CD4-positive, alpha-beta T cell (primary cell): Measurements from ENCODE around the gene CDH4. TPM values are rescaled to one million over a fixed set of nuclear protein-coding genes. Genes with fewer than 3 reads are reported as not detected.

Source experiments
- ATAC-seq: fragments of 200-7000 bp; cut with Tn5 transposase; one replicate; pipeline ENCODE4 v1.10.0; 2022; ENCODE audit warnings: mild to moderate bottlenecking; ENCODE audit not compliant: poor library complexity
- CTCF ChIA-PET: fragments of 350-600 bp; sonication (Branson Sonifier 250); formaldehyde crosslinking; loops from one replicate; lab custom pipeline; 2021; ENCODE audit warnings: antibody characterized with exemption, inconsistent platforms; lab: Charles Lee
- POLR2A ChIA-PET: fragments of 350-600 bp; sonication (Branson Sonifier 250); formaldehyde crosslinking; loops from one replicate; lab custom pipeline; 2021; ENCODE audit warnings: antibody characterized with exemption, inconsistent platforms; lab: Charles Lee
- DNase-seq, 14 experiments: peaks; one replicate each; pipeline ENCODE4 v3.0.0-alpha.2; 2013 to 2020; ENCODE audit warnings: mixed read lengths in 2 of 14
- H3K27ac ChIP-seq, 2 donors: one replicate each; pipeline versions ENCODE4 v1.5.1 to v1.7.0; 2013; ENCODE audit warnings: low read length in 2 of 2, low read depth in 1 of 2, mild to moderate bottlenecking in 1 of 2
- H3K27me3 ChIP-seq, 2 experiments: 1 replicate in 1 of 2; 2 replicates in 1 of 2; pipeline versions ENCODE4 v1.6.1 to v1.7.0; 2013; ENCODE audit warnings: low read length in 2 of 2, control low read depth in 1 of 2, mild to moderate bottlenecking in 1 of 2, moderate library complexity in 1 of 2; ENCODE audit not compliant: insufficient read depth in 2 of 2, control insufficient read depth in 1 of 2
- H3K36me3 ChIP-seq: one replicate; pipeline ENCODE4 v1.6.1; 2013; ENCODE audit warnings: low read length, control low read depth; ENCODE audit not compliant: insufficient read depth
- H3K4me1 ChIP-seq: one replicate; pipeline ENCODE4 v1.6.1; 2013; ENCODE audit warnings: low read length, control low read depth; ENCODE audit not compliant: insufficient read depth
- H3K4me3 ChIP-seq: one replicate; pipeline ENCODE4 v1.5.1; 2013; ENCODE audit warnings: mild to moderate bottlenecking, low read length, moderate library complexity
- H3K9me3 ChIP-seq, 2 experiments: 1 replicate in 1 of 2; 2 replicates in 1 of 2; pipeline versions ENCODE4 v1.6.1 to v1.7.0; 2013; ENCODE audit warnings: low read length in 2 of 2, mild to moderate bottlenecking in 2 of 2, control low read depth in 1 of 2, moderate library complexity in 1 of 2; ENCODE audit not compliant: control insufficient read depth in 1 of 2, insufficient read depth in 1 of 2
- H3K27ac Mint-ChIP-seq: one replicate; pipeline ENCODE4 v1.8.0; 2020; ENCODE audit warnings: mixed read lengths
- H3K27me3 Mint-ChIP-seq: one replicate; pipeline ENCODE4 v1.8.0; 2021; ENCODE audit warnings: mixed read lengths
- H3K36me3 Mint-ChIP-seq: one replicate; pipeline ENCODE4 v1.8.0; 2021; ENCODE audit warnings: low read depth, mixed read lengths
- H3K4me1 Mint-ChIP-seq: one replicate; pipeline ENCODE4 v1.8.0; 2021; ENCODE audit warnings: low read depth, mixed read lengths
- H3K4me3 Mint-ChIP-seq: one replicate; pipeline ENCODE4 v1.8.0; 2020; ENCODE audit warnings: mild to moderate bottlenecking, mixed read lengths
- H3K9me3 Mint-ChIP-seq: one replicate; pipeline ENCODE4 v1.8.0; 2020; ENCODE audit warnings: mixed read lengths
- CTCF ChIP-seq: fragments of 200-600 bp; IDR thresholded peaks from one replicate; pipeline ENCODE4 v1.8.0; 2022; ENCODE audit warnings: antibody characterized with exemption, mild to moderate bottlenecking
- intact Hi-C, 2 experiments: fragments of 100-400 bp; cut with DNase I in 1 of 2; cut with micrococcal nuclease in 1 of 2; formaldehyde crosslinking; loops; one replicate each; pipeline versions ENCODE4 v1.15.1 to v1.9.0; 2023 to 2025; cut with DNase I, micrococcal nuclease
- total RNA-seq, 174 experiments: library from RNA in 2 of 174; stranded (reverse) in 2 of 174; gene quantifications; one replicate each; pipeline ENCODE4 v1.2.3 and lab custom pipeline; 2021 to 2026

The CDH4 gene
- total RNA-seq, 2 experiments from 2014 or later: 0.11 TPM

GRCh38 chr20:61449916-61450315 lies 197.9 kb downstream of the CDH4 start:
- H3K4me3 Mint-ChIP-seq: no peak overlapping the region

GRCh38 chr20:61450549-61450948 lies 198.5 kb downstream of the CDH4 start:
- no peak overlapping the region for H3K4me3 Mint-ChIP-seq
- no peaks in the 10 kb centered on the region for H3K4me1 ChIP-seq
- no peak overlapping the region for H3K27ac Mint-ChIP-seq
- DNase-seq: no peak
- H3K27ac ChIP-seq: no peak overlapping the region
- intact Hi-C loops: no loop called here
- peaks cover 0 to 20% of the 10 kb centered on the region in 2 experiments for H3K9me3 ChIP-seq
- no peak overlapping the region for H3K4me3 ChIP-seq
- no peaks in the 10 kb centered on the region for H3K27me3 Mint-ChIP-seq
- no peaks in the 10 kb centered on the region for H3K9me3 Mint-ChIP-seq
- no peaks in the 10 kb centered on the region for H3K36me3 ChIP-seq
- ChIA-PET POLR2A (no interaction called here), CTCF (no interaction called here)
- no peaks in the 10 kb centered on the region for H3K36me3 Mint-ChIP-seq
- H3K4me1 Mint-ChIP-seq: no peaks in the 10 kb centered on the region
- no peak for TF ChIP-seq CTCF
- no peak for ATAC-seq
- no peaks in the 10 kb centered on the region for H3K27me3 ChIP-seq

More at GRCh38 chr20:61449916-61450315, 197.9 kb downstream of the CDH4 start:
- ChIA-PET CTCF (no interaction called here), POLR2A (no interaction called here)
- no peak overlapping the region for H3K4me3 ChIP-seq
- H3K9me3 ChIP-seq: peaks cover 0 to 24% of the 10 kb centered on the region in 2 experiments
- no peaks in the 10 kb centered on the region for H3K4me1 ChIP-seq
- Mint-ChIP-seq H3K27me3 (no peaks in the 10 kb centered on the region), H3K4me1 (no peaks in the 10 kb centered on the region), H3K36me3 (no peaks in the 10 kb centered on the region), H3K27ac (no peak overlapping the region), H3K9me3 (no peaks in the 10 kb centered on the region)
- H3K36me3 ChIP-seq: no peaks in the 10 kb centered on the region
- DNase-seq (no peak), ATAC-seq (no peak)
- intact Hi-C loops: no loop called here
- no peak overlapping the region for H3K27ac ChIP-seq
- no peak for TF ChIP-seq CTCF
- H3K27me3 ChIP-seq: no peaks in the 10 kb centered on the region

- no peak for ATAC-seq
- H3K36me3 ChIP-seq: no peaks in the 10 kb centered on the region
- H3K27me3 ChIP-seq: no peaks in the 10 kb centered on the region
- peaks cover 0 to 20% of the 10 kb centered on the region in 2 experiments for H3K9me3 ChIP-seq
- CTCF ChIA-PET: no interaction called here
- no peak overlapping the region for H3K4me3 ChIP-seq
- TF ChIP-seq CTCF: no peak
- H3K27ac ChIP-seq: no peak overlapping the region
- H3K4me3 Mint-ChIP-seq: no peak overlapping the region
- no peaks in the 10 kb centered on the region for H3K9me3 Mint-ChIP-seq
- intact Hi-C loops: no loop called here
- POLR2A ChIA-PET: no interaction called here
- H3K4me1 Mint-ChIP-seq: no peaks in the 10 kb centered on the region
- H3K36me3 Mint-ChIP-seq: no peaks in the 10 kb centered on the region
- no peak for DNase-seq
- H3K27me3 Mint-ChIP-seq: no peaks in the 10 kb centered on the region
- H3K4me1 ChIP-seq: no peaks in the 10 kb centered on the region
- no peak overlapping the region for H3K27ac Mint-ChIP-seq
These were observed 198.9 kb downstream of the CDH4 start for GRCh38 chr20:61451009-61451408.
